Measurements from ENCODE around the gene DUOX1.

GRCh38 chr15:45100884-45101625 lies 28.7 kb upstream of the DUOX1 start:
- TF ChIP-seq POLR2AphosphoS5 (IDR thresholded peaks at IDR 0.05; ENCODE audit: borderline replicate concordance, low read depth, low read length) (no peak), EZH2 (IDR thresholded peaks at IDR 0.05) (no peak), FOXP2 (optimal IDR thresholded peaks at IDR 0.05; ENCODE audit: control extremely low read depth, extremely low read length, insufficient read depth) (no peak)
